Measurements from ENCODE around the gene CLMP.

The CLMP gene

GRCh38 chr11:123217897-123218296, 22.8 kb upstream of the CLMP start:
- no peak for DNase-seq
- Histone ChIP-seq H3K27ac (ENCODE audit: insufficient read depth, low read length, poor library complexity, severe bottlenecking) (no peak overlapping the region), H3K36me3 (ENCODE audit: control insufficient read depth, insufficient read depth, low read length) (no peaks in the 10 kb centered on the region), H3K27me3 (replicated peaks; ENCODE audit: control insufficient read depth, insufficient read depth, low read length, poor library complexity, severe bottlenecking) (no peaks in the 10 kb centered on the region), H3K9me3 (ENCODE audit: control insufficient read depth, low read length) (no peaks in the 10 kb centered on the region), H3K4me1 (ENCODE audit: control insufficient read depth, insufficient read depth, low read length, poor library complexity, severe bottlenecking) (no peaks in the 10 kb centered on the region), H3K4me3 (ENCODE audit: insufficient read depth, low read depth, low read length, poor library complexity, severe bottlenecking) (no peak overlapping the region)

GRCh38 chr11:123216249-123216648, 21.2 kb upstream of the CLMP start:
- no peaks in the 10 kb centered on the region for H3K9me3 ChIP-seq (ENCODE audit: control insufficient read depth, low read length)
- H3K4me1 ChIP-seq (ENCODE audit: control insufficient read depth, insufficient read depth, low read length, poor library complexity, severe bottlenecking), result no peaks in the 10 kb centered on the region
- no peaks in the 10 kb centered on the region for H3K36me3 ChIP-seq (ENCODE audit: control insufficient read depth, insufficient read depth, low read length)
- H3K27ac ChIP-seq (ENCODE audit: insufficient read depth, low read length, poor library complexity, severe bottlenecking), result no peak overlapping the region
- DNase-seq, result no peak
- no peaks in the 10 kb centered on the region for H3K27me3 ChIP-seq (replicated peaks; ENCODE audit: control insufficient read depth, insufficient read depth, low read length, poor library complexity, severe bottlenecking)
- no peak overlapping the region for H3K4me3 ChIP-seq (ENCODE audit: insufficient read depth, low read depth, low read length, poor library complexity, severe bottlenecking)

- Histone ChIP-seq H3K9me3 (ENCODE audit: control insufficient read depth, low read length) (no peaks in the 10 kb centered on the region), H3K27ac (ENCODE audit: insufficient read depth, low read length, poor library complexity, severe bottlenecking) (no peak overlapping the region), H3K4me1 (ENCODE audit: control insufficient read depth, insufficient read depth, low read length, poor library complexity, severe bottlenecking) (no peaks in the 10 kb centered on the region), H3K36me3 (ENCODE audit: control insufficient read depth, insufficient read depth, low read length) (no peaks in the 10 kb centered on the region), H3K27me3 (replicated peaks; ENCODE audit: control insufficient read depth, insufficient read depth, low read length, poor library complexity, severe bottlenecking) (no peaks in the 10 kb centered on the region), H3K4me3 (ENCODE audit: insufficient read depth, low read depth, low read length, poor library complexity, severe bottlenecking) (no peak overlapping the region)
- no peak for DNase-seq
These were observed 19.9 kb upstream of the CLMP start for GRCh38 chr11:123214940-123215339.

GRCh38 chr11:123214396-123214795, 19.3 kb upstream of the CLMP start:
- Histone ChIP-seq H3K4me1 (ENCODE audit: control insufficient read depth, insufficient read depth, low read length, poor library complexity, severe bottlenecking) (no peaks in the 10 kb centered on the region), H3K9me3 (ENCODE audit: control insufficient read depth, low read length) (no peaks in the 10 kb centered on the region), H3K36me3 (ENCODE audit: control insufficient read depth, insufficient read depth, low read length) (no peaks in the 10 kb centered on the region), H3K4me3 (ENCODE audit: insufficient read depth, low read depth, low read length, poor library complexity, severe bottlenecking) (no peak overlapping the region), H3K27me3 (replicated peaks; ENCODE audit: control insufficient read depth, insufficient read depth, low read length, poor library complexity, severe bottlenecking) (no peaks in the 10 kb centered on the region), H3K27ac (ENCODE audit: insufficient read depth, low read length, poor library complexity, severe bottlenecking) (no peak overlapping the region)
- no peak for DNase-seq

- H3K36me3 ChIP-seq (ENCODE audit: control insufficient read depth, insufficient read depth, low read length), result no peaks in the 10 kb centered on the region
- no peaks in the 10 kb centered on the region for H3K4me1 ChIP-seq (ENCODE audit: control insufficient read depth, insufficient read depth, low read length, poor library complexity, severe bottlenecking)
- H3K27me3 ChIP-seq (replicated peaks; ENCODE audit: control insufficient read depth, insufficient read depth, low read length, poor library complexity, severe bottlenecking), result no peaks in the 10 kb centered on the region
- no peak overlapping the region for H3K4me3 ChIP-seq (ENCODE audit: insufficient read depth, low read depth, low read length, poor library complexity, severe bottlenecking)
- no peak for DNase-seq
- no peaks in the 10 kb centered on the region for H3K9me3 ChIP-seq (ENCODE audit: control insufficient read depth, low read length)
- no peak overlapping the region for H3K27ac ChIP-seq (ENCODE audit: insufficient read depth, low read length, poor library complexity, severe bottlenecking)
These were observed 18.3 kb upstream of the CLMP start for GRCh38 chr11:123213307-123213771.

- no peak overlapping the region for H3K27ac ChIP-seq (ENCODE audit: insufficient read depth, low read length, poor library complexity, severe bottlenecking)
- no peaks in the 10 kb centered on the region for H3K36me3 ChIP-seq (ENCODE audit: control insufficient read depth, insufficient read depth, low read length)
- DNase-seq, result no peak
- no peaks in the 10 kb centered on the region for H3K27me3 ChIP-seq (replicated peaks; ENCODE audit: control insufficient read depth, insufficient read depth, low read length, poor library complexity, severe bottlenecking)
- H3K9me3 ChIP-seq (ENCODE audit: control insufficient read depth, low read length), result no peaks in the 10 kb centered on the region
- H3K4me3 ChIP-seq (ENCODE audit: insufficient read depth, low read depth, low read length, poor library complexity, severe bottlenecking), result no peak overlapping the region
- no peaks in the 10 kb centered on the region for H3K4me1 ChIP-seq (ENCODE audit: control insufficient read depth, insufficient read depth, low read length, poor library complexity, severe bottlenecking)
These were observed 17.4 kb upstream of the CLMP start for GRCh38 chr11:123212406-123212805.

- no peaks in the 10 kb centered on the region for H3K4me1 ChIP-seq (ENCODE audit: control insufficient read depth, insufficient read depth, low read length, poor library complexity, severe bottlenecking)
- H3K27ac ChIP-seq (ENCODE audit: insufficient read depth, low read length, poor library complexity, severe bottlenecking), result no peak overlapping the region
- DNase-seq, result no peak
- no peaks in the 10 kb centered on the region for H3K36me3 ChIP-seq (ENCODE audit: control insufficient read depth, insufficient read depth, low read length)
- H3K4me3 ChIP-seq (ENCODE audit: insufficient read depth, low read depth, low read length, poor library complexity, severe bottlenecking), result no peak overlapping the region
- H3K9me3 ChIP-seq (ENCODE audit: control insufficient read depth, low read length), result no peaks in the 10 kb centered on the region
- no peaks in the 10 kb centered on the region for H3K27me3 ChIP-seq (replicated peaks; ENCODE audit: control insufficient read depth, insufficient read depth, low read length, poor library complexity, severe bottlenecking)
These were observed 16.9 kb upstream of the CLMP start for GRCh38 chr11:123211981-123212380.

- DNase-seq, result no peak
- Histone ChIP-seq H3K27ac (ENCODE audit: insufficient read depth, low read length, poor library complexity, severe bottlenecking) (no peak overlapping the region), H3K27me3 (replicated peaks; ENCODE audit: control insufficient read depth, insufficient read depth, low read length, poor library complexity, severe bottlenecking) (no peaks in the 10 kb centered on the region), H3K4me1 (ENCODE audit: control insufficient read depth, insufficient read depth, low read length, poor library complexity, severe bottlenecking) (no peaks in the 10 kb centered on the region), H3K36me3 (ENCODE audit: control insufficient read depth, insufficient read depth, low read length) (no peaks in the 10 kb centered on the region), H3K4me3 (ENCODE audit: insufficient read depth, low read depth, low read length, poor library complexity, severe bottlenecking) (no peak overlapping the region), H3K9me3 (ENCODE audit: control insufficient read depth, low read length) (no peaks in the 10 kb centered on the region)
These were observed 16.3 kb upstream of the CLMP start for GRCh38 chr11:123211149-123211852.

- no peaks in the 10 kb centered on the region for H3K36me3 ChIP-seq (ENCODE audit: control insufficient read depth, insufficient read depth, low read length)
- no peak overlapping the region for H3K27ac ChIP-seq (ENCODE audit: insufficient read depth, low read length, poor library complexity, severe bottlenecking)
- DNase-seq, result no peak
- H3K9me3 ChIP-seq (ENCODE audit: control insufficient read depth, low read length), result no peaks in the 10 kb centered on the region
- H3K4me3 ChIP-seq (ENCODE audit: insufficient read depth, low read depth, low read length, poor library complexity, severe bottlenecking), result no peak overlapping the region
- no peaks in the 10 kb centered on the region for H3K4me1 ChIP-seq (ENCODE audit: control insufficient read depth, insufficient read depth, low read length, poor library complexity, severe bottlenecking)
- H3K27me3 ChIP-seq (replicated peaks; ENCODE audit: control insufficient read depth, insufficient read depth, low read length, poor library complexity, severe bottlenecking), result no peaks in the 10 kb centered on the region
These were observed 14.5 kb upstream of the CLMP start for GRCh38 chr11:123209591-123209990.

GRCh38 chr11:123206791-123207434, 11.9 kb upstream of the CLMP start:
- H3K27ac ChIP-seq (ENCODE audit: insufficient read depth, low read length, poor library complexity, severe bottlenecking), result no peak overlapping the region
- H3K4me3 ChIP-seq (ENCODE audit: insufficient read depth, low read depth, low read length, poor library complexity, severe bottlenecking), result no peak overlapping the region
- H3K4me1 ChIP-seq (ENCODE audit: control insufficient read depth, insufficient read depth, low read length, poor library complexity, severe bottlenecking), result no peaks in the 10 kb centered on the region
- DNase-seq, result no peak
- H3K36me3 ChIP-seq (ENCODE audit: control insufficient read depth, insufficient read depth, low read length), result no peaks in the 10 kb centered on the region
- no peaks in the 10 kb centered on the region for H3K9me3 ChIP-seq (ENCODE audit: control insufficient read depth, low read length)
- no peaks in the 10 kb centered on the region for H3K27me3 ChIP-seq (replicated peaks; ENCODE audit: control insufficient read depth, insufficient read depth, low read length, poor library complexity, severe bottlenecking)

Measured in effector memory CD4-positive, alpha-beta T cell (primary cell).